ENCODE results near the gene MLH1. TPM values are rescaled to one million over a fixed set of nuclear protein-coding genes. Genes with fewer than 3 reads are reported as not detected.

MLH1 gene
- total RNA-seq, 1 experiment from 2014 or later = 65.0 TPM

- POLR2A ChIA-PET = interaction anchor here (0.8 kb wide), 1 partner anchor 28 kb away, joined by 3 read pairs; the partner anchor contains the start of genes EPM2AIP1 and MLH1
- H3K36me3 Mint-ChIP-seq (ENCODE audit: insufficient read depth, unreplicated experiment) = no peaks in the 10 kb centered on the region
- no peak overlapping the region for H3K27ac Mint-ChIP-seq (ENCODE audit: low read depth, unreplicated experiment)
- no peaks in the 10 kb centered on the region for H3K27me3 Mint-ChIP-seq (ENCODE audit: insufficient read depth, unreplicated experiment)
- H3K9me3 Mint-ChIP-seq (ENCODE audit: unreplicated experiment) = no peaks in the 10 kb centered on the region
- intact Hi-C loops (cut with micrococcal nuclease) = no loop called here
- TF ChIP-seq CTCF (IDR thresholded peaks at IDR 0.05; ENCODE audit: unreplicated experiment) = no peak
- peaks cover 13% of the 10 kb centered on the region for H3K4me1 Mint-ChIP-seq (ENCODE audit: insufficient read depth, unreplicated experiment)
- CTCF ChIA-PET = interaction anchor here (0.6 to 0.8 kb wide), 2 partner anchors 23 to 105 kb away, joined by 3 to 4 read pairs; no protein-coding TSS in a partner anchor
- no TSS peak for BruUV-seq (replicated peaks)
- H3K4me3 Mint-ChIP-seq (ENCODE audit: unreplicated experiment) = no peak overlapping the region
- DNase-seq (ENCODE audit: unreplicated experiment) = no peak
These were observed 27.9 kb upstream of the MLH1 start for GRCh38 chr3:36965440-36965839.

GRCh38 chr3:36969085-36969484, 24.2 kb upstream of the MLH1 start:
- DNase-seq (ENCODE audit: unreplicated experiment) = no peak
- Mint-ChIP-seq H3K9me3 (ENCODE audit: unreplicated experiment) (no peaks in the 10 kb centered on the region), H3K4me3 (ENCODE audit: unreplicated experiment) (no peak overlapping the region), H3K27me3 (ENCODE audit: insufficient read depth, unreplicated experiment) (no peaks in the 10 kb centered on the region), H3K27ac (ENCODE audit: low read depth, unreplicated experiment) (peak overlapping the region; percentile 70), H3K4me1 (ENCODE audit: insufficient read depth, unreplicated experiment) (peaks cover 13% of the 10 kb centered on the region), H3K36me3 (ENCODE audit: insufficient read depth, unreplicated experiment) (no peaks in the 10 kb centered on the region)
- ChIA-PET CTCF (interaction anchor here (0.5 to 2.1 kb wide), 2 partner anchors 10 to 15 kb away, joined by 4 to 22 read pairs; no protein-coding TSS in a partner anchor), POLR2A (interaction anchor here (0.8 to 2.2 kb wide), 5 partner anchors 11 to 61 kb away, joined by 3 to 13 read pairs (median 8); partner anchors contain the start of genes EPM2AIP1 and MLH1)
- no peak for TF ChIP-seq CTCF (IDR thresholded peaks at IDR 0.05; ENCODE audit: unreplicated experiment)
- no TSS peak for BruUV-seq (replicated peaks)
- intact Hi-C loops (cut with micrococcal nuclease) = no loop called here

DNA sequence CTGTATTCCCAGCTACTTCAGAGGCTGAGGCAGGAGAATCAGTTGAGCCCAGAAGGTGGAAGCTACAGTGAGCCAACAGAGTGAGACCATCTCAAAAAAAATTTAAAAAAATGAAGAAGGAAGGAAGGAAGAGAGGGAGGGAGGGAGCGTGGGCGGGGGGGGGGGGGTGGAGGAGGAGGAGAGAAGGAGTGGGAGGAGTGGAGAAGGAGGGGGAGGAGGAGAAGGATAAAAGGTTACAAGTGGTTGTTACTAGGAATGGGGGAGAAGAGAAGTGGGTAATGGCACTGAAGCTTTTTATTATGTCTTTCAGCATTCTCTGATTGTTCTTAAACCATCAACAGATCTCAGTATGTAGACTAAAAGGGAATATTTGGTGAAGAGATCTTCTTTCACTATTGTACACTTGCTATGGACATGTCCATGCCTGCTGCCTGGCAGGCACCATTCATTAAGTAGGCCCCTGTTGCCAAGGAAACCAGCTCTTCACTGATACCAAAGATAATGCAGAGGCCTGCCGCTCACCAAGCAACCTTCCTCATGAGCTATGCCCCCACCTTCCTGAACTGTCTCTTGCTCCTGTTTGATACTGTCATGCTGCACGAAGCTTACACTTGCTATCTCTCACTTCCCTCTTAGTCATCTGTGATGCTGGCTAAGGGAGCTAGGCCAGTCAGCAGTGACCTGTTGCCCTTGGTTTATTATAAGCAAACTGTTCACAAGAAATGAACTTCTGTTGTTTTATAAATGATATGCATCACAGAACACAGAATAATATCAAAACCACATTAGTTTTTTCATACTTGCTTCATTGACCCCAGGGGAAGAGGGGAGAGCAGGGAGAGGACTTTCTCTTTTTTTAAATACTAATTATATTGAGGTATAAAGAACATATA, 23.5 kb upstream of the MLH1 start:
- DNase-seq (ENCODE audit: unreplicated experiment) = peak; percentile 59
- Mint-ChIP-seq H3K4me1 (ENCODE audit: insufficient read depth, unreplicated experiment) (peaks cover 13% of the 10 kb centered on the region), H3K27me3 (ENCODE audit: insufficient read depth, unreplicated experiment) (no peaks in the 10 kb centered on the region), H3K9me3 (ENCODE audit: unreplicated experiment) (no peaks in the 10 kb centered on the region), H3K36me3 (ENCODE audit: insufficient read depth, unreplicated experiment) (no peaks in the 10 kb centered on the region), H3K27ac (ENCODE audit: low read depth, unreplicated experiment) (peak overlapping the region; percentile 70), H3K4me3 (ENCODE audit: unreplicated experiment) (no peak overlapping the region)
- TF ChIP-seq CTCF (IDR thresholded peaks at IDR 0.05; ENCODE audit: unreplicated experiment) = no peak
- POLR2A ChIA-PET = interaction anchor here (0.6 to 2.2 kb wide), 7 partner anchors 10 to 360 kb away, joined by 3 to 13 read pairs (median 4); partner anchors contain the start of genes EPM2AIP1 and MLH1
- BruUV-seq (replicated peaks) = no TSS peak
- intact Hi-C loops (cut with micrococcal nuclease) = no loop called here
- CTCF ChIA-PET = interaction anchor here (0.5 to 2.1 kb wide), 6 partner anchors 11 to 241 kb away, joined by 3 to 22 read pairs (median 4); no protein-coding TSS in a partner anchor

DNA sequence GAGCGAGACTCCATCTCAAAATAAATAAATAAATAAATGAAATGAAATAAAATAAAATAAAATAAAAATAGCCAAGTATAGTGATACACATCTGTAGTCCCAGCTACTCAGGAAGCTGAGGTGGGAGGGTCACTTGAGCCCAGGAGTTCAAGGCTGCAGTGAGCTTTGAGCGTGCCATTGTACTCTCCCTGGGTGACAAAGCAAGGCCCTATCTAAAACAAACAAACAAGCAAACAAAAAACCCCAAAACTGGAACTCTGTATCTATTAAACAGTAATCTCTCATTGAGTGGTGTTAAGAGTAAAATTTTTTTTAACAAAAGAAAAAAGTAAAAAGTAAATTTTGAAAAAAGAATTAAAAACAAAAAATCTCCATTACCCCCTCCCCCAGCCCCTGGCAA, 21.2 kb upstream of the MLH1 start:
- H3K9me3 Mint-ChIP-seq (ENCODE audit: unreplicated experiment) = no peaks in the 10 kb centered on the region
- peaks cover 13% of the 10 kb centered on the region for H3K4me1 Mint-ChIP-seq (ENCODE audit: insufficient read depth, unreplicated experiment)
- no peaks in the 10 kb centered on the region for H3K27me3 Mint-ChIP-seq (ENCODE audit: insufficient read depth, unreplicated experiment)
- intact Hi-C loops (cut with micrococcal nuclease) = no loop called here
- H3K4me3 Mint-ChIP-seq (ENCODE audit: unreplicated experiment) = no peak overlapping the region
- ChIA-PET POLR2A (interaction anchor here (1.2 to 1.4 kb wide), 2 partner anchors 20 to 240 kb away, joined by 4 to 5 read pairs; partner anchors contain the start of gene EPM2AIP1), CTCF (interaction anchor here (0.8 to 3.7 kb wide), 3 partner anchors 13 to 251 kb away, joined by 3 to 28 read pairs (median 3); no protein-coding TSS in a partner anchor)
- no TSS peak for BruUV-seq (replicated peaks)
- no peak overlapping the region for H3K27ac Mint-ChIP-seq (ENCODE audit: low read depth, unreplicated experiment)
- TF ChIP-seq CTCF (IDR thresholded peaks at IDR 0.05; ENCODE audit: unreplicated experiment) = no peak
- no peak for DNase-seq (ENCODE audit: unreplicated experiment)
- no peaks in the 10 kb centered on the region for H3K36me3 Mint-ChIP-seq (ENCODE audit: insufficient read depth, unreplicated experiment)
